Medulla oblongata (tissue), 1 donor: ENCODE results near the gene SIKE1.
A peak's percentile ranks its signal among the peaks of the same experiment; 100 is the strongest.
"Not testable (repeated sequence)": the region's sequence is repeated elsewhere in the genome, so short reads cannot be mapped to it uniquely, and the experiment has no call there.

Experiments used
- DNase-seq: peaks from one replicate; pipeline ENCODE4 v3.0.0-alpha.2; 2015; ENCODE audit errors: extremely low spot score

The SIKE1 gene

GRCh38 chr1:114780344-114781226 is at the start of gene SIKE1:
TSS of gene SIKE1 (minus strand) at chr1:114780685. CDS start at chr1:114780607, 78 bp downstream.
- DNase-seq, result peak; percentile 93

GRCh38 chr1:114830075-114830474 is 49.6 kb upstream of the SIKE1 start:
- DNase-seq, result not testable (repeated sequence)

- no peak for DNase-seq
Observed at GRCh38 chr1:114828251-114828650, 47.8 kb upstream of the SIKE1 start.

- no peak for DNase-seq
Observed at GRCh38 chr1:114821978-114822377, 41.5 kb upstream of the SIKE1 start.

GRCh38 chr1:114820392-114820791 is 39.9 kb upstream of the SIKE1 start:
- no peak for DNase-seq

- DNase-seq, result no peak
Observed at GRCh38 chr1:114819869-114820268, 39.4 kb upstream of the SIKE1 start.

GRCh38 chr1:114804449-114804848 is 24.0 kb upstream of the SIKE1 start:
- not testable (repeated sequence) for DNase-seq

- no peak for DNase-seq
Observed at GRCh38 chr1:114803001-114803400, 22.5 kb upstream of the SIKE1 start.

GRCh38 chr1:114794038-114794437 is 13.6 kb upstream of the SIKE1 start:
- DNase-seq, result no peak

GRCh38 chr1:114790581-114790980 is 10.1 kb upstream of the SIKE1 start:
- DNase-seq, result not testable (repeated sequence)

GRCh38 chr1:114786440-114786839 is 6.0 kb upstream of the SIKE1 start:
- DNase-seq, result not testable (repeated sequence)

- no peak for DNase-seq
Observed at GRCh38 chr1:114782476-114782875, 2.0 kb upstream of the SIKE1 start.

- DNase-seq, result no peak
Observed at GRCh38 chr1:114779722-114780121, 763 bp downstream of the SIKE1 start.

GRCh38 chr1:114776726-114777125 is 3.8 kb downstream of the SIKE1 start:
- not testable (repeated sequence) for DNase-seq

- DNase-seq, result no peak
Observed at GRCh38 chr1:114771992-114772391, 8.5 kb downstream of the SIKE1 start.

- no peak for DNase-seq
Observed at GRCh38 chr1:114770989-114771388, 9.5 kb downstream of the SIKE1 start.

GRCh38 chr1:114764689-114765088 is 15.8 kb downstream of the SIKE1 start:
- DNase-seq, result no peak

GRCh38 chr1:114758256-114758832 is 22.1 kb downstream of the SIKE1 start:
- no peak for DNase-seq

- peak; percentile 99 for DNase-seq
Observed at GRCh38 chr1:114757455-114758255, 22.8 kb downstream of the SIKE1 start, which contains the start of gene CSDE1. TSS of gene CSDE1 (minus strand) at chr1:114757984. CDS start at chr1:114739890, 18,094 bp downstream.

- DNase-seq, result no peak
Observed at GRCh38 chr1:114756949-114757454, 23.5 kb downstream of the SIKE1 start.

- DNase-seq, result peak; percentile 12
Observed at GRCh38 chr1:114756009-114756892, 24.2 kb downstream of the SIKE1 start.
